Medulla oblongata (tissue), 1 donor: ENCODE measurements around the gene TSHZ2.

ENCODE experiments used
- DNase-seq: peaks from one replicate; pipeline ENCODE4 v3.0.0-alpha.2; 2015; ENCODE audit errors: extremely low spot score

Gene TSHZ2

GRCh38 chr20:53539516-53539915 lies 567.4 kb downstream of the TSHZ2 start:
- no peak for DNase-seq
